ENCODE data around the gene IL27RA. TPM values are rescaled to one million over a fixed set of nuclear protein-coding genes. Genes with fewer than 3 reads are reported as not detected.
A peak's percentile ranks its signal among the peaks of the same experiment; 100 is the strongest.

IL27RA gene
- polyA plus RNA-seq, 2 of the 4 experiments (the other 2 are of a cell fraction), result 3.0 to 4.5 TPM

DNA sequence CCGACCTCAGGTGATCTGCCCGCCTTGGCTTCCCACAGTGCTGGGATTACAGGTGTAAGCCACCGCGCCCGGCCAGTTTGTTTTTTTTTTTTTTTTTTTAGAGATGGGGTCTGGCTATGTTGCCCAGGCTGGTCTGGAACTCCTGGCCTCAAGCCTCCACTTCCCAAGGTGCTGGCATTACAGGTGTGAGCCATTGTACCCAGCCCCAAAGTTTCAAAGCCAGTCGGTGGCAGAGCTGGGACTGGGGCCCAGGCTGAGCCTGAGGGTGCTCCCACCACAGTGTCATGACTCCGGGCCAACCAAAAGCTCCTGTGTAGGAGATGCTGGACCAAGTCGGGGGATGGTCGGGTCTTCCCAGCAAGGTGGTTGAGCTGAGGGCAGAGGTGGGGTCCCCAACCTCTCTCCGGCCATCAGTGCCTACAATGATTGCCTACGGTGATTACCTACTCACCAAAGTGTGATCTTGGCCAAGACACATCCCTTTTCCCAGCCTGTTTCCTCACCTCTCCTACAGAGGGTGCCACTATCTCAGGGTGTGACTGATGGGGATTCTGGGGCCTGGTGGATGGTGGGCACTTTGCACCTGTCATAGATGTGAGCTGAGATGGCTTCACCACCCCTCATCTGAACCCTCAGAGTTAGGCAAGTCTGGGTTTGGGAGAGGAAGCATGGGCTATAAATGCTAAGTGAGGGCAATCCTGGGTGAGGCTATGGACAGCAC is 64.9 kb downstream of the IL27RA start:
- Histone ChIP-seq H3K4me3 (no peak overlapping the region), H3K4me2 (no peak overlapping the region), H3K27ac (no peak overlapping the region), H3K9me3 (peaks cover 11% of the 10 kb centered on the region), H3K4me1 (0 out of 3 replicates have a peak, but pooled peaks cover 4% of the 10 kb centered on the region)
- FAIRE-seq (no peak), ATAC-seq (peak; percentile 51 to 70; a peak in 3 of 6 replicates), DNase-seq (ENCODE audit: low read depth in 1 of 2, low spot score in 1 of 2) (no peak)
- TF ChIP-seq RAD21 (conservative IDR thresholded peaks at IDR 0.05 in 1 of 2, IDR thresholded peaks at IDR 0.05 in 1 of 2) (0 out of 5 replicates have a peak, but pooled peaks of 1 of the 2 experiments have one; percentile 23), CBX2 (IDR thresholded peaks at IDR 0.05; ENCODE audit: borderline replicate concordance, low read depth) (no peak)
- POLR2A ChIA-PET, result no interaction called here
- CTCF ChIA-PET, result interaction anchor here (0.6 to 3.9 kb wide), 9 partner anchors 9 to 898 kb away, joined by 3 to 25 read pairs (median 3); no protein-coding TSS in a partner anchor
- WGBS (ENCODE audit: missing lambda C conversion rate), result 92% methylated on average over 10 of the region's 11 CpGs

DNA sequence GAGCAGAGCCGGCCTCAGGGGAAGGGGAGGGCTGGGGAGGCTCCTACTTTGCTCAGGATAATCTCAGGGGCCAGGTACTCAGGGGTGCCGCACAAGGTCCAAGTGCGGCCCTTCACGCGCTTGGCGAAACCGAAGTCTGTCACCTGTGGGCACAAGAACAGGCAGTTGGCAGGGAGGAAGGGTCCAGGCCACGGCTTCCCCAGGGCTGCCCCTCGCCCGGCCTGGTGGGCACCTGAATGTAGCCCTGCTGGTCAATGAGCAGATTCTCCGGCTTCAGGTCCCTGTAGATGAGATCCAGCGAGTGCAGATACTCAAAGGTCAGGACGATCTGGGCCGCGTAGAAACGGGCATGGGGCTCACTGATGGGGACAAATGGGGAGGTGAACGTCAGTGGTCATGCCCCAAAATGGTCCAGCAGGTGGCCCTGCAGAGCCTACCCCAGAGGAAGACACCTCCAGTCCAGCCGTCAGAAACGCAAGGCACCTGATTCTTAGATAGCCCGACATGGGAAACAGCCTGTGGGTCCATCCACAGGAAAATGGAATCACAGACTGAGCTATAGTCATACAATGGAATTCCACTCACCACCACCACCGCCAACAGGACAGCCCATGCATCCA is 66.1 kb downstream of the IL27RA start:
- no peak overlapping the region for H3K4me2 ChIP-seq
- H3K27ac ChIP-seq, result no peak overlapping the region
- POLR2A ChIA-PET, result no interaction called here
- WGBS (ENCODE audit: missing lambda C conversion rate), result 86% methylated on average over 19 of the region's 21 CpGs
- DNase-seq (ENCODE audit: low read depth in 1 of 2, low spot score in 1 of 2), result no peak
- no peak overlapping the region for H3K4me3 ChIP-seq
- peak in 1 of 2 experiments; percentile 10; a peak in 1 of 5 replicates for TF ChIP-seq RAD21 (conservative IDR thresholded peaks at IDR 0.05 in 1 of 2, IDR thresholded peaks at IDR 0.05 in 1 of 2)
- TF ChIP-seq, protein P1, sequence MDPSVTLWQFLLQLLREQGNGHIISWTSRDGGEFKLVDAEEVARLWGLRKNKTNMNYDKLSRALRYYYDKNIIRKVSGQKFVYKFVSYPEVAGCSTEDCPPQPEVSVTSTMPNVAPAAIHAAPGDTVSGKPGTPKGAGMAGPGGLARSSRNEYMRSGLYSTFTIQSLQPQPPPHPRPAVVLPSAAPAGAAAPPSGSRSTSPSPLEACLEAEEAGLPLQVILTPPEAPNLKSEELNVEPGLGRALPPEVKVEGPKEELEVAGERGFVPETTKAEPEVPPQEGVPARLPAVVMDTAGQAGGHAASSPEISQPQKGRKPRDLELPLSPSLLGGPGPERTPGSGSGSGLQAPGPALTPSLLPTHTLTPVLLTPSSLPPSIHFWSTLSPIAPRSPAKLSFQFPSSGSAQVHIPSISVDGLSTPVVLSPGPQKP (IDR thresholded peaks at IDR 0.05; ENCODE audit: low read depth, low read length), result no peak
- ATAC-seq, result peak in 1 of 2 experiments; percentile 51; a peak in 2 of 6 replicates
- no peak for FAIRE-seq
- H3K9me3 ChIP-seq, result peaks cover 11% of the 10 kb centered on the region
- H3K4me1 ChIP-seq, result no peaks in the 10 kb centered on the region
- CTCF ChIA-PET, result no interaction called here

- H3K9me3 ChIP-seq, result no peaks in the 10 kb centered on the region
- H3K4me1 ChIP-seq, result no peaks in the 10 kb centered on the region
- H3K4me3 ChIP-seq, result no peak overlapping the region
- ChIA-PET POLR2A (no interaction called here), CTCF (interaction anchor here (1.1 to 2.0 kb wide), 4 partner anchors 9 to 42 kb away, joined by 3 to 4 read pairs (median 4); partner anchors contain the start of gene ASF1B)
- no peak for TF ChIP-seq ATOH8 (CRISPR knock-in tag; IDR thresholded peaks at IDR 0.05; ENCODE audit: low read depth)
- no peak for TF ChIP-seq NR3C1 (IDR thresholded peaks at IDR 0.05)
- no peak for TF ChIP-seq USF2 (IDR thresholded peaks at IDR 0.05)
- TF ChIP-seq FOSB (CRISPR knock-in tag; IDR thresholded peaks at IDR 0.05), result no peak
- TF ChIP-seq CHD2 (IDR thresholded peaks at IDR 0.05; ENCODE audit: low read length, partially characterized antibody), result no peak
- no peak for TF ChIP-seq FOSL2 (IDR thresholded peaks at IDR 0.05)
- no peak for TF ChIP-seq FOSL2 (CRISPR knock-in tag; IDR thresholded peaks at IDR 0.05)
- no peak for TF ChIP-seq MYC (IDR thresholded peaks at IDR 0.05; ENCODE audit: borderline replicate concordance, low read length)
- no peak for TF ChIP-seq NFE2L2 (conservative IDR thresholded peaks at IDR 0.05; ENCODE audit: low read length)
- TF ChIP-seq PBX3 (IDR thresholded peaks at IDR 0.05), result no peak
- TF ChIP-seq MAFK (IDR thresholded peaks at IDR 0.05; ENCODE audit: partially characterized antibody), result no peak
- no peak for TF ChIP-seq RNF2 (IDR thresholded peaks at IDR 0.05; ENCODE audit: borderline replicate concordance, low read depth)
- TF ChIP-seq PHF8 (IDR thresholded peaks at IDR 0.05; ENCODE audit: borderline replicate concordance, low read depth), result no peak
- TF ChIP-seq RFX5 (IDR thresholded peaks at IDR 0.05), result no peak
- TF ChIP-seq ZFP36 (IDR thresholded peaks at IDR 0.05; ENCODE audit: borderline replicate concordance, partially characterized antibody), result no peak
- no peak for TF ChIP-seq EP300 (IDR thresholded peaks at IDR 0.05)
- WGBS (ENCODE audit: missing lambda C conversion rate), result 92% methylated on average over 5 of the region's 6 CpGs
- no peak for FAIRE-seq
- H3K4me2 ChIP-seq, result no peak overlapping the region
- DNase-seq (ENCODE audit: low read depth in 1 of 2, low spot score in 1 of 2), result no peak
- no peak overlapping the region for H3K27ac ChIP-seq
- no peak for ATAC-seq
Observed at GRCh38 chr19:14101003-14101545, 69.5 kb downstream of the IL27RA start.

Measured in A549 (cell line).